ENCODE results near the gene PRDM13. TPM values are rescaled to one million over a fixed set of nuclear protein-coding genes. Genes with fewer than 3 reads are reported as not detected.

The PRDM13 gene
- total and polyA plus RNA-seq, 9 of the 15 experiments (the other 6 are each of a cell fraction or from before 2014, with no cell fraction given) = not detected

GRCh38 chr6:99568103-99568933 lies 38.3 kb upstream of the PRDM13 start, which contains the start of gene CCNC (continued):
- TF ChIP-seq RREB1 (CRISPR knock-in tag; IDR thresholded peaks at IDR 0.05) (no peak), SMC3 (conservative IDR thresholded peaks at IDR 0.05; ENCODE audit: insufficient read depth, low read depth, low read length) (0 out of 2 replicates have a peak, but pooled peaks have one; percentile 9)

All from K562 (cell line).